ENCODE measurements around the gene CTNNBL1.
"Not testable (repeated sequence)": the region's sequence is repeated elsewhere in the genome, so short reads cannot be mapped to it uniquely, and the experiment has no call there.

CTNNBL1 gene

DNA sequence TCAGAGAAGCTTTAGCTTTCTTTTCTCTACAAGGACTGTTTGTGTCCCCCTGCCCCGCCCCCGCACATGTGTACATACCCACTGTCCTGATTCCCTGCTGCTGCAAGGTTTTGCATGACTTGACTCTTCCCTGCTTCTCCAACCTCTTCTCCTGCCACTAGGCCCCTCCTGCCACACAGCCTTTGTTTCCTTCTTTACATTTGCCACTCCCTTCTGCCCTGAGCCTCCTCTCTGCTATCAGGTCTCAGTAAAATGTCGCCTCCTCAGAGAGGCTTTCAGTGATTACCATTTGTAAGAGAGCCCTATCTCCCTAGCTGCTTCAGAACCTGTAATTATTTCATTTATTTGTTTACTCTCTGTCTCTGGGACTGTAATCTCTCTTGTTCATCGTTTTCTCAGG, 152.7 kb downstream of the CTNNBL1 start:
- H3K27ac Mint-ChIP-seq, result no peak overlapping the region
- ATAC-seq, result no peak
- no peak for DNase-seq (ENCODE audit: low spot score in 2 of 2)
- no peaks in the 10 kb centered on the region for H3K9me3 Mint-ChIP-seq
- no peak overlapping the region for H3K4me3 Mint-ChIP-seq
- no peaks in the 10 kb centered on the region for H3K4me1 Mint-ChIP-seq
- peaks cover 32% of the 10 kb centered on the region for H3K36me3 Mint-ChIP-seq

DNA sequence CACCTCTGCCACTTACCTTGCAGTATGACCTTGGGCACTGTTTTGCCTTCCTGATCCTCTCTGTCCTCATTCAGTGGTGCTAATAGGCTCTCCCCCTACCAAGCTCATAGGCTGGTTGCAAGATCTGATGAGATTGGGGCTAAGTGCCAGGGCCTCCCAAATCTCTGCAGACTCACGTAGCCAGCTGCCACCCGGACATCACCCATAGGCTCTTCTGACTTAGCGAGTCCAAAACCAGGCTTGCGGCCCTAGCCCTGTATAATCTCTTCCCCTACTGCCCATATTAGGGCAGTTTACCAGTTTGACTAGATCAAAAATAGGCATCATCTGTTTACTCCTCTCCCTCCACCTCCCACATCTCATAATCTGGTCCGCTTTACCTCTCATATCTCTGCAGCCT, 154.9 kb downstream of the CTNNBL1 start:
- Mint-ChIP-seq H3K27ac (no peak overlapping the region), H3K4me3 (no peak overlapping the region), H3K4me1 (no peaks in the 10 kb centered on the region), H3K9me3 (no peaks in the 10 kb centered on the region), H3K36me3 (peaks cover 21% of the 10 kb centered on the region)
- DNase-seq (ENCODE audit: low spot score in 2 of 2) (no peak), ATAC-seq (no peak)

DNA sequence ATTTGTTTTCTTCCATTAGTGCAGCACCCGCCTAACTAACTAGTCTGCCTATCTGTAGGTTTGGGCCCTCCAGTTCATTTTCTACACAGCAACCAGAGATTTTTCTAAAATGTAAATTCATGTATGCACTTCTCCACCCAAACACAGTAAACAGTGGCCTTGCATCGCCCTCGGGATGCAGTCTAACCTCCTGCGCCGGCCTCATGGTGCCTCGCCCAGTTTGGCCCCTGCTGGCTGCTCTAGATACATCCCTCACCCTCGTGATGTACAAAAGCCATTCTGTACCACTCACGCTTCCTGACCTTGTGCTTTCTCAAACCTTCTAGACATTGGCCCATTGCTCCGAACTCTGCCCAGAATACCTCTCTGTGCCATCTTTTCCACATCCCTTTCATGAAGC, 155.3 kb downstream of the CTNNBL1 start:
- peaks cover 21% of the 10 kb centered on the region for H3K36me3 Mint-ChIP-seq
- ATAC-seq (no peak), DNase-seq (ENCODE audit: low spot score in 2 of 2) (no peak)
- no peaks in the 10 kb centered on the region for H3K4me1 Mint-ChIP-seq
- no peak overlapping the region for H3K27ac Mint-ChIP-seq
- H3K4me3 Mint-ChIP-seq, result no peak overlapping the region
- H3K9me3 Mint-ChIP-seq, result no peaks in the 10 kb centered on the region

DNA sequence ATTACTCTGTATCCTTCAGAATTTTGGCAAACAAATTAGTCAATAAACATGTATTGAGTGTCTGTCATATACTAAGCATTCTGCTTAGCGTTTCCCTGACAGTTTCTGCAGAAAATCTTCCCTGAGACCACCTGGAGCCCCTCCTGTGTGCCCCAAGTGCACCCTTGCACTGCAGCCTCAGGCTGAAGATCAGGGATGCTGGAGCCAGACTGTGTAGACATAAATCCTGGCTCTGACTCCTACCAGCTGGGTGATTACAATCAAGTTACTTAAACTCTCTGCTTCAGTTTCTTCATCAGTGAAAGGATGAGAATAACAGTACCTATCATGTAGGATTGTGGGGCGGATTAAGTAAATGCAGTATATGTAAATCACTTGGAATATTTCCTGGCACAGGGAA, 155.7 kb downstream of the CTNNBL1 start:
- Mint-ChIP-seq H3K36me3 (peaks cover 21% of the 10 kb centered on the region), H3K4me3 (no peak overlapping the region), H3K4me1 (no peaks in the 10 kb centered on the region), H3K27ac (no peak overlapping the region), H3K9me3 (no peaks in the 10 kb centered on the region)
- no peak for ATAC-seq
- DNase-seq (ENCODE audit: low spot score in 2 of 2), result no peak

GRCh38 chr20:37850036-37850592, 156.3 kb downstream of the CTNNBL1 start:
- Mint-ChIP-seq H3K9me3 (no peaks in the 10 kb centered on the region), H3K36me3 (peaks cover 21% of the 10 kb centered on the region), H3K4me1 (no peaks in the 10 kb centered on the region), H3K4me3 (no peak overlapping the region), H3K27ac (no peak overlapping the region)
- no peak for ATAC-seq
- DNase-seq (ENCODE audit: low spot score in 2 of 2), result no peak

DNA sequence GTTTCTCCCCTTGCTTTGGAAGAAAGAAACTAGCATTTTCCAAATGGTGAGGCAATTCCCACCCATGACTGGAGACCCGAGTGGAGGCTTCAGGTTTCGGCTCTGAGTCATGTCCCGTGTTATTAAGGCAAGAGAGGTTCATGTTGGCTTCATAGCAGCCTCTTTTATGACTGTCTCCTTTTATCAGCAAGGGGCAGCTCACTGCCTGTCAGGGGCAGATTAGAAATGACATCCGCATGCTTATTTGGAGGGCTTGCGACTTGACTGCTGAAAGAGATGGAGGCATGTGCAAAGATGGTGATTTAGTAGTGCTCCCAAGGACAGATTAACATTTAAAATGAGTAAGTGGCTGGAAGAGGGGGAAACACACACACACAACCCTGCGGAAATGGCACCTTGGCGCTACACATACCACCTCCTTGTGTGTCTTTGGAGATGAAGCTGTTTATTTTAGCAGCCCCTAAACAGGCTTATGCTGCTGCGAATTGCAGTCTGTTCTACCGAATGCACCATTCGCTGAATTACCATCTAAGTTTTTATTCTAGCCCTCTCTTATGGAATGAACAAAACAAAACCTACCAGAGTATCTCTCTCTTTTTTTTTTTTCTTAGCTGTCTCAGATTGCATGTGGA, 157.0 kb downstream of the CTNNBL1 start:
- no peak for ATAC-seq
- no peak overlapping the region for H3K27ac Mint-ChIP-seq
- no peak for DNase-seq (ENCODE audit: low spot score in 2 of 2)
- H3K9me3 Mint-ChIP-seq, result no peaks in the 10 kb centered on the region
- no peak overlapping the region for H3K4me3 Mint-ChIP-seq
- no peaks in the 10 kb centered on the region for H3K4me1 Mint-ChIP-seq
- H3K36me3 Mint-ChIP-seq, result peaks cover 21% of the 10 kb centered on the region

DNA sequence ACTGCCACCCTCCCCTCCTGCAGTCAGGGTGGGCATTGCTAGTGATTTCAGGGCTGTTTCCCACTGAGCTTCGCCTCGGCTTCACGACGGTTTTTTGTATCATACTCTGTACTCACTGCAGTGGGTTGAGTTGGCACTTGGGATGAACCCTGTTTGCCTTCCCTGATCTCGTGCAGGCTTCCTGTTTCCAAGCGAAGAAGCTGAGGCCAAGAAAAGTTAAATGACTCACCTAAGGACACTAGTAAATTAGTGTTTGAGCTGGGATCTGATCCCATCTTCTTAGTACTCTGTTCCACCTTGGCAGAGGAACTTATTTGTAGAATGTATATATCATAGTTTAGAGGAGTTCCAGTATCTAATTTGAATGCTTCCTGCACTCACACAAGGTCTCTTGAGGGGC, 158.8 kb downstream of the CTNNBL1 start:
- Mint-ChIP-seq H3K27ac (no peak overlapping the region), H3K4me3 (no peak overlapping the region), H3K4me1 (peaks cover 7% of the 10 kb centered on the region), H3K36me3 (peaks cover 15% of the 10 kb centered on the region), H3K9me3 (no peaks in the 10 kb centered on the region)
- no peak for DNase-seq (ENCODE audit: low spot score in 2 of 2)
- no peak for ATAC-seq

GRCh38 chr20:37853823-37854375, 160.1 kb downstream of the CTNNBL1 start:
- Mint-ChIP-seq H3K4me1 (peaks cover 7% of the 10 kb centered on the region), H3K4me3 (no peak overlapping the region), H3K9me3 (no peaks in the 10 kb centered on the region), H3K27ac (peak overlapping the region; percentile 60), H3K36me3 (peaks cover 14% of the 10 kb centered on the region)
- ATAC-seq (peak; percentile 43), DNase-seq (ENCODE audit: low spot score in 2 of 2) (no peak)

DNA sequence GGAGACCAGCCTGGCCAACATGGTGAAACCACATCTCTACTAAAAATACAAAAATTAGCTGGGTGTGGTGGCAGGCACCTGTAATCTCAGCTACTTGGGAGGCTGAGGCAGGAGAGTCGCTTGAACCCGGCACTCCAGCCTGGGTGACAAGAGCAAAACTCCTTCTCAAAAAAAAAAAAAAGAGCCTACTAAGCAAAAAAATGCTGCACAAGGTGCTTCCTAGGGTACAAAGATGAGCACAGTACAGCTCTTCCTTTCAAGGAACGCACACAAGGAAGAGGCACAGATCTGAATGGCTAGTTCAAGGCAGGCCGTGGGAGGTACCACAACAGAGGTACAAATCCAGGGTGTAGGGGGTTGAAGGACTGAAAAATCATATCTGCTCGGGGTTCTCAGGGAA, 162.2 kb downstream of the CTNNBL1 start:
- DNase-seq (ENCODE audit: low spot score in 2 of 2); ATAC-seq; H3K4me1 Mint-ChIP-seq; H3K27ac Mint-ChIP-seq; H3K9me3 Mint-ChIP-seq; H3K4me3 Mint-ChIP-seq: not testable (repeated sequence)
- peaks cover 23% of the 10 kb centered on the region for H3K36me3 Mint-ChIP-seq

- Mint-ChIP-seq H3K4me1 (peaks cover 7% of the 10 kb centered on the region), H3K36me3 (peaks cover 27% of the 10 kb centered on the region), H3K9me3 (no peaks in the 10 kb centered on the region), H3K27ac (peak overlapping the region; percentile 23), H3K4me3 (no peak overlapping the region)
- no peak for DNase-seq (ENCODE audit: low spot score in 2 of 2)
- ATAC-seq, result peak; percentile 58
Observed at GRCh38 chr20:37856932-37857660, 163.3 kb downstream of the CTNNBL1 start.

- Mint-ChIP-seq H3K9me3 (no peaks in the 10 kb centered on the region), H3K27ac (no peak overlapping the region)
- DNase-seq (ENCODE audit: low spot score in 2 of 2), result no peak
Observed at GRCh38 chr20:37859406-37860171, 165.8 kb downstream of the CTNNBL1 start.

GRCh38 chr20:37863289-37863688, 169.5 kb downstream of the CTNNBL1 start:
- no peak for ATAC-seq
- no peak for DNase-seq (ENCODE audit: low spot score in 2 of 2)
- Mint-ChIP-seq H3K9me3 (no peaks in the 10 kb centered on the region), H3K36me3 (peaks cover 27% of the 10 kb centered on the region), H3K27ac (peak overlapping the region; percentile 70), H3K4me1 (no peaks in the 10 kb centered on the region), H3K4me3 (no peak overlapping the region)

More at GRCh38 chr20:37859406-37860171, 165.8 kb downstream of the CTNNBL1 start:
- peaks cover 27% of the 10 kb centered on the region for H3K36me3 Mint-ChIP-seq
- ATAC-seq, result no peak
- peaks cover 7% of the 10 kb centered on the region for H3K4me1 Mint-ChIP-seq
- H3K4me3 Mint-ChIP-seq, result no peak overlapping the region

- H3K4me1 Mint-ChIP-seq, result no peaks in the 10 kb centered on the region
- peak overlapping the region; percentile 58 for H3K27ac Mint-ChIP-seq
- H3K36me3 Mint-ChIP-seq, result peaks cover 20% of the 10 kb centered on the region
- H3K9me3 Mint-ChIP-seq, result no peaks in the 10 kb centered on the region
- no peak overlapping the region for H3K4me3 Mint-ChIP-seq
- no peak for DNase-seq (ENCODE audit: low spot score in 2 of 2)
- ATAC-seq, result no peak
Observed at GRCh38 chr20:37864298-37864697, 170.5 kb downstream of the CTNNBL1 start.

DNA sequence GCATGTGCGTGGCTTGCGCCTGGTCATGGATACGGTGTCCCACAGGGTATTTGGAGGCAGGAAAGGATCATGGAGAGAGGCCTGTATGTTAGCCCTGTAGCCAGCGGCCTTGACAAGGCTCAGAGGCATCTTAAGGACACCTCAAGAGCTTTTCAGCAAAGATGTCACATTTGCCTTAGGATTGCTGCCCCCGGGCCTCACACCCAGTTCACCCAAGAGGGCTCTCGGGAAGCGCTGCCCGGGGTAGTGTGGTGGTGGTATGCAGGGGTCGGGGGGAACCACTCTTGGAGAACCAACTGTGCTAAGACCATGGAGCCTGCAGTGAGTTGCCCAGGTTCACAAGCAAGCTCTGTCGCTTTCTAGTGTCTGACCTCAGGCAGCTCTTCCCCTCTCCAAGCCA, 172.2 kb downstream of the CTNNBL1 start:
- H3K4me3 Mint-ChIP-seq, result no peak overlapping the region
- H3K4me1 Mint-ChIP-seq, result peaks cover 7% of the 10 kb centered on the region
- DNase-seq (ENCODE audit: low spot score in 2 of 2) (no peak), ATAC-seq (no peak)
- peaks cover 23% of the 10 kb centered on the region for H3K36me3 Mint-ChIP-seq
- H3K9me3 Mint-ChIP-seq, result no peaks in the 10 kb centered on the region
- H3K27ac Mint-ChIP-seq, result no peak overlapping the region

Measured in stimulated activated effector memory CD8-positive, alpha-beta T cell treated with anti-CD3 and anti-CD28 coated beads, Interleukin-12 subunit alpha, Interleukin-12 subunit beta, amount 100 ng/mL, for 72 hours (primary cell).